GM12878 (cell line): Measurements from ENCODE around the gene PCSK5. TPM values are rescaled to one million over a fixed set of nuclear protein-coding genes. Genes with fewer than 3 reads are reported as not detected.

Experiments used
- ATAC-seq: fragments of 200-7000 bp; cut with Tn5 transposase; 3 replicates; pipeline ENCODE4 v1.9.1; 2020; ENCODE audit warnings: mild to moderate bottlenecking, moderate library complexity
- BruUV-seq: library from RNA; stranded (reverse); fragments of 400-500 nt; replicated peaks from 2 replicates; lab custom pipeline; 2021; lab: Mats Ljungman, UMichigan
- CTCF ChIA-PET: fragments of 300-600 bp; sonication (Branson Sonifier 250); formaldehyde crosslinking; extraction: SDS; loops from one replicate; lab custom pipeline; 2021; ENCODE audit warnings: inconsistent platforms; lab: Yijun Ruan, JAX
- POLR2A ChIA-PET: fragments of 350-600 bp; formaldehyde crosslinking; extraction: SDS; loops from one replicate; lab custom pipeline; 2021; ENCODE audit warnings: inconsistent platforms; lab: Charles Lee
- RAD21 ChIA-PET: fragments of 300-600 bp; sonication (Branson Sonifier 250); formaldehyde crosslinking; loops from one replicate; lab custom pipeline; 2023; ENCODE audit warnings: antibody characterized with exemption; ENCODE audit not compliant: unreplicated experiment; lab: Charles Lee
- SMC1A ChIA-PET: fragments of 300-600 bp; sonication (Branson Sonifier 250); formaldehyde crosslinking; loops from one replicate; lab custom pipeline; 2023; ENCODE audit not compliant: unreplicated experiment, uncharacterized antibody; lab: Charles Lee
- DNase-seq: peaks from one replicate; pipeline ENCODE4 v3.0.0-alpha.2; 2011; ENCODE audit warnings: low read depth, low spot score
- FAIRE-seq: peaks from 3 replicates; lab custom pipeline; 2011; peaks lifted over from hg19 to GRCh38; lab: Jason Lieb, UNC
- H2AFZ ChIP-seq: 2 replicates; pipeline ENCODE4 v1.6.0; 2011; ENCODE audit warnings: low read depth, low read length, control low read depth; ENCODE audit not compliant: control insufficient read depth
- H3K27ac ChIP-seq: 2 replicates; pipeline ENCODE4 v1.5.1; 2011; ENCODE audit warnings: control low read depth; ENCODE audit not compliant: control insufficient read depth, insufficient read depth
- H3K27me3 ChIP-seq, 2 experiments: replicated peaks in 1 of 2; 2 replicates each; pipeline versions ENCODE4 v1.6.0 to v1.6.1; 2011; ENCODE audit warnings: low read length in 1 of 2; ENCODE audit not compliant: control insufficient read depth in 2 of 2, insufficient read depth in 2 of 2
- H3K36me3 ChIP-seq, 2 experiments: 2 replicates each; pipeline ENCODE4 v1.5.1; 2011; ENCODE audit warnings: low read length in 1 of 2; ENCODE audit not compliant: control insufficient read depth in 2 of 2, insufficient read depth in 2 of 2
- H3K4me1 ChIP-seq: 2 replicates; pipeline ENCODE4 v1.6.1; 2011; ENCODE audit warnings: mild to moderate bottlenecking, low read length, moderate library complexity, mixed read lengths; ENCODE audit not compliant: control insufficient read depth, insufficient read depth
- H3K4me2 ChIP-seq: 2 replicates; pipeline ENCODE4 v1.6.0; 2011; ENCODE audit warnings: control low read depth; ENCODE audit not compliant: control insufficient read depth, insufficient read depth
- H3K4me3 ChIP-seq: fragments of 200-600 bp; sonication (generic); 2 replicates; pipeline ENCODE4 v1.5.1; 2016
- H3K79me2 ChIP-seq: 2 replicates; pipeline ENCODE4 v1.6.0; 2011; ENCODE audit warnings: low read length; ENCODE audit not compliant: control insufficient read depth, insufficient read depth
- H3K9ac ChIP-seq: 2 replicates; pipeline ENCODE4 v1.8.0; 2011; ENCODE audit warnings: low read length, control low read depth, mixed read lengths; ENCODE audit not compliant: control insufficient read depth, insufficient read depth
- H3K9me3 ChIP-seq: replicated peaks from 3 replicates; pipeline ENCODE4 v1.5.1; 2011; ENCODE audit warnings: mild to moderate bottlenecking, low read length; ENCODE audit not compliant: control insufficient read depth, insufficient read depth
- H4K20me1 ChIP-seq: 2 replicates; pipeline ENCODE4 v1.6.0; 2011; ENCODE audit not compliant: control insufficient read depth, insufficient read depth
- BHLHE40 ChIP-seq, 2 experiments: fragments of 450-650 bp in 1 of 2; IDR thresholded peaks; 2 replicates each; pipeline ENCODE4 v1.6.1; 2011 to 2017; ENCODE audit warnings: low read depth in 2 of 2, borderline replicate concordance in 1 of 2, improper control_type of control experiment in 1 of 2, low read length in 1 of 2, mild to moderate bottlenecking in 1 of 2
- EZH2 ChIP-seq: IDR thresholded peaks from 2 replicates; pipeline ENCODE4 v1.6.1; 2012; ENCODE audit warnings: low read depth, mild to moderate bottlenecking, control low read depth, inconsistent platforms, low read length, borderline replicate concordance; ENCODE audit not compliant: control insufficient read depth
- IKZF1 ChIP-seq: fragments of 450-650 bp; conservative IDR thresholded peaks from 2 replicates; pipeline ENCODE4 v1.6.1; 2017; ENCODE audit warnings: antibody characterized with exemption, mild to moderate bottlenecking
- RAD51 ChIP-seq: fragments of 450-650 bp; IDR thresholded peaks from 2 replicates; pipeline ENCODE4 v1.6.1; 2016; ENCODE audit warnings: moderate library complexity, mild to moderate bottlenecking, inconsistent platforms
- SMC3 ChIP-seq: IDR thresholded peaks from 2 replicates; pipeline ENCODE4 v1.6.1; 2011; ENCODE audit warnings: low read length, improper control_type of control experiment, borderline replicate concordance
- TARDBP ChIP-seq: IDR thresholded peaks from 2 replicates; pipeline ENCODE4 v1.6.1; 2016; ENCODE audit warnings: borderline replicate concordance
- WGBS: methylation state at CpG from one replicate; pipeline ENCODE4 v1.1.6; 2016; ENCODE audit warnings: low lambda C conversion rate; ENCODE audit not compliant: insufficient replicate concordance, insufficient coverage; ENCODE audit errors: missing lambda C conversion rate; 5-methylcytosine and 5-hydroxymethylcytosine counted together
- in situ Hi-C: fragments of 300-500 bp; cut with MboI; formaldehyde crosslinking; loops from 9 replicates; pipeline ENCODE4 v1.14.3; 2018; ENCODE audit warnings: mixed read lengths
- intact Hi-C: fragments of 100-400 bp; cut with micrococcal nuclease; formaldehyde crosslinking; loops from one replicate; pipeline ENCODE4 v1.14.2; 2022; ENCODE audit not compliant: unreplicated experiment
- polyA plus RNA-seq, 11 experiments: library from polyadenylated mRNA; depleted of rRNA in 4 of 11; unstranded in 6 of 11; stranded (reverse) in 5 of 11; fragments of >200 nt; fragmentation: Nextera tagmentation in 4 of 11; fragmentation: Illumina TruSeq in 1 of 11; extraction: Ambion mirVana in 4 of 11; extraction: Trizol in 1 of 11; gene quantifications; 1 replicate in 1 of 11; 2 replicates in 10 of 11; pipeline versions ENCODE4 v1.2.1 to v1.2.3, GENCODE V29; 2011 to 2016; ENCODE audit warnings: inconsistent platforms in 2 of 11, missing spikeins in 2 of 11, low read depth in 1 of 11
- total RNA-seq, 4 experiments: library from RNA; depleted of rRNA in 3 of 4; stranded (reverse); fragments of >200 nt in 3 of 4; fragmentation: Illumina TruSeq in 1 of 4; extraction: Trizol in 1 of 4; gene quantifications; 2 replicates each; pipeline versions ENCODE4 v1.2.1 to v1.2.3, GENCODE V29; 2013 to 2021
- TF ChIP-seq, protein P1 (sequence below): fragments of 450-650 bp; formaldehyde crosslinking; IDR thresholded peaks from 2 replicates; pipeline ENCODE4 v1.4.0; 2020; ENCODE audit warnings: mild to moderate bottlenecking, moderate library complexity

The PCSK5 gene
- total and polyA plus RNA-seq, 10 of the 15 experiments (the other 5 are each of a cell fraction or from before 2014, with no cell fraction given): 0.01 to 0.13 (median 0.04) TPM; not detected in 3

DNA sequence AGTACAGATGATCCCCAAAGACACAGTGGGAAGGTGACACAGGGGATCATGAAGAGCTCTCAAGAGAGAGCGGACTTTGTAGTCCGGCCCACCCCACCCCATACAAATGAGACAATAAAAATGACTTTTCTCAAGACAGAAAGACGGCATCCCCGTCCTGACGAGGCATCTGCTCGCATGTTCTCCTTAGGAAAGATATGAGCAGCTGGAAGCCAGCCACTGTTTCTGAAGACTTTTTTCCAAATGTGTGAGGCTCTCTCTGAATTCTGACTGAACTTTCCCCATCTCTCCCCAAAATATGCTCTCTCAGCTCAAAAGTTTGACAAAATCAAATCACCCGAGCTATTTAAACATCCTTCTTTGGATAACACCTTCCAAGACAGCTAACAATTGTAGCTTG, 398.6 kb downstream of the PCSK5 start:
- Histone ChIP-seq H3K79me2 (no peaks in the 10 kb centered on the region), H3K4me3 (no peak overlapping the region), H3K27me3 (no peaks in the 10 kb centered on the region; a peak in 1 of 4 replicates), H3K27ac (no peak overlapping the region), H2AFZ (no peak overlapping the region), H3K4me1 (no peaks in the 10 kb centered on the region; the same call in 1 of the 2 replicates), H4K20me1 (no peaks in the 10 kb centered on the region), H3K9ac (no peak overlapping the region)
- ChIA-PET POLR2A (no interaction called here), RAD21 (no interaction called here), SMC1A (interaction anchor here (1.0 to 1.7 kb wide), 2 partner anchors 12 to 47 kb away, joined by 3 to 5 read pairs; no protein-coding TSS in a partner anchor), CTCF (interaction anchor here (3.6 kb wide), 1 partner anchor 12 kb away, joined by 28 read pairs; no protein-coding TSS in a partner anchor)
- intact Hi-C loops: no loop called here
- no peak for FAIRE-seq
- 49% methylated on average over 7 of the region's 7 CpGs for WGBS
- no peak for DNase-seq
- no TSS peak for BruUV-seq
- TF ChIP-seq BHLHE40 (IDR thresholded peaks at IDR 0.05; ENCODE audit: borderline replicate concordance in 1 of 2, low read depth in 2 of 2, low read length in 1 of 2) (no peak), TARDBP (no peak), EZH2 (no peak), SMC3 (no peak), IKZF1 (no peak), RAD51 (no peak)
- TF ChIP-seq, protein P1, sequence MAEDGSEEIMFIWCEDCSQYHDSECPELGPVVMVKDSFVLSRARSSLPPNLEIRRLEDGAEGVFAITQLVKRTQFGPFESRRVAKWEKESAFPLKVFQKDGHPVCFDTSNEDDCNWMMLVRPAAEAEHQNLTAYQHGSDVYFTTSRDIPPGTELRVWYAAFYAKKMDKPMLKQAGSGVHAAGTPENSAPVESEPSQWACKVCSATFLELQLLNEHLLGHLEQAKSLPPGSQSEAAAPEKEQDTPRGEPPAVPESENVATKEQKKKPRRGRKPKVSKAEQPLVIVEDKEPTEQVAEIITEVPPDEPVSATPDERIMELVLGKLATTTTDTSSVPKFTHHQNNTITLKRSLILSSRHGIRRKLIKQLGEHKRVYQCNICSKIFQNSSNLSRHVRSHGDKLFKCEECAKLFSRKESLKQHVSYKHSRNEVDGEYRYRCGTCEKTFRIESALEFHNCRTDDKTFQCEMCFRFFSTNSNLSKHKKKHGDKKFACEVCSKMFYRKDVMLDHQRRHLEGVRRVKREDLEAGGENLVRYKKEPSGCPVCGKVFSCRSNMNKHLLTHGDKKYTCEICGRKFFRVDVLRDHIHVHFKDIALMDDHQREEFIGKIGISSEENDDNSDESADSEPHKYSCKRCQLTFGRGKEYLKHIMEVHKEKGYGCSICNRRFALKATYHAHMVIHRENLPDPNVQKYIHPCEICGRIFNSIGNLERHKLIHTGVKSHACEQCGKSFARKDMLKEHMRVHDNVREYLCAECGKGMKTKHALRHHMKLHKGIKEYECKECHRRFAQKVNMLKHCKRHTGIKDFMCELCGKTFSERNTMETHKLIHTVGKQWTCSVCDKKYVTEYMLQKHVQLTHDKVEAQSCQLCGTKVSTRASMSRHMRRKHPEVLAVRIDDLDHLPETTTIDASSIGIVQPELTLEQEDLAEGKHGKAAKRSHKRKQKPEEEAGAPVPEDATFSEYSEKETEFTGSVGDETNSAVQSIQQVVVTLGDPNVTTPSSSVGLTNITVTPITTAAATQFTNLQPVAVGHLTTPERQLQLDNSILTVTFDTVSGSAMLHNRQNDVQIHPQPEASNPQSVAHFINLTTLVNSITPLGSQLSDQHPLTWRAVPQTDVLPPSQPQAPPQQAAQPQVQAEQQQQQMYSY (CRISPR knock-in tag): no peak
- TF ChIP-seq, all 136 proteins: peak for 0
- Histone ChIP-seq H3K36me3 (no peaks in the 10 kb centered on the region), H3K4me2 (no peak overlapping the region), H3K9me3 (no peaks in the 10 kb centered on the region; the same call in 2 of the 3 replicates)
- no peak for ATAC-seq
- in situ Hi-C loops: no loop called here
